Epithelial cell of esophagus (primary cell): Measurements from ENCODE around the gene GRB10.

ENCODE experiments used
- DNase-seq: peaks from one replicate; pipeline ENCODE4 v3.0.0; 2010; ENCODE audit warnings: low read depth
- H3K4me3 ChIP-seq: 2 replicates; pipeline ENCODE4 v1.5.1; 2011; ENCODE audit warnings: mild to moderate bottlenecking, low read length, control low read depth
- CTCF ChIP-seq: IDR thresholded peaks from 2 replicates; pipeline ENCODE4 v1.5.1; 2011; ENCODE audit warnings: low read depth, mild to moderate bottlenecking, low read length, control low read depth, inconsistent platforms; ENCODE audit not compliant: insufficient read depth; ENCODE audit errors: missing control alignments

GRB10 gene

GRCh38 chr7:50803359-50804337, 21.0 kb upstream of the GRB10 start:
- no peak for TF ChIP-seq CTCF
- no peak overlapping the region for H3K4me3 ChIP-seq
- DNase-seq = peak; percentile 81

DNA sequence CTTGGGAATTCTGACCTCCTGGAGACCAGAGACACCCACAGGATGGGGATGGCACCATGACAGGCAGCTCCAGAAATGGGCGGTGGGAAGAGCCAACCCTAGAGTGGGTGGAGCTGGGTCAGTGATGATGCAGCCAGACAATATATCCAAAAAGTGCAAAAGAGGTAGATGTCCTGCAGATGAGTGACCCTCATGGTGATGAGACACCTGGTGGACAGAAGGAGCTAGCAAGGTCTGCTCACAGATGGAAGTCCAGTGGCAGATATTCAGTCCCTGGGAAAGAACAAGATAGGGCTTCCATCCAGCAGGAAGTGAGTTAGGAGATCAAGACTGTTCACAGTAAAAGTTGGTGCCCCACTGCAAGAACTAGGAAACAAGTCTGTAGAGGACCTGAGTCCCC, 19.2 kb upstream of the GRB10 start:
- H3K4me3 ChIP-seq = no peak overlapping the region
- no peak for TF ChIP-seq CTCF
- no peak for DNase-seq

DNA sequence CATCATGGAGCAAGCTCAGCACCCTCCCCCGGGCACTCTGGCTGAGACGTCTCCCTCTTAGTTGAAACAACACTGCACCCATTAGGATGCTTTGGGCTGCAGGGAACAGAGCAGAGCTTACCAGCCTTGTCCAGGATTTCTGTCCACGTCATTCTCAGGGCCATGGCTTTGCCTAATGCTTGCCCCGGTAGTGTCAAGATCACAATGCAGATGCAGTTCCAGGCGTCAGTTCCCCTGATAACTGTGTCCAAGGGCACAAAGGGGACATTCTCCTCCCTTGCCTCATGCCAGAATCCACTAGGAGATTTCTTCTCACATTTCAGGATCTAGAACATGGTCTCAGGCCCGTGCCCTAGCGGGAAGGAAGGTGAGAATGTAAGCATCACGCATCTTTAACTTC, 17.2 kb upstream of the GRB10 start:
- no peak for DNase-seq
- H3K4me3 ChIP-seq = no peak overlapping the region
- TF ChIP-seq CTCF = no peak

- TF ChIP-seq CTCF = no peak
Observed at GRCh38 chr7:50798126-50798525, 15.4 kb upstream of the GRB10 start.

GRCh38 chr7:50795831-50796230, 13.1 kb upstream of the GRB10 start:
- H3K4me3 ChIP-seq = no peak overlapping the region
- peak; percentile 18 for DNase-seq
- TF ChIP-seq CTCF = peak; percentile 25

More at GRCh38 chr7:50798126-50798525, 15.4 kb upstream of the GRB10 start:
- H3K4me3 ChIP-seq = no peak overlapping the region
- peak; percentile 44 for DNase-seq

- no peak for TF ChIP-seq CTCF
- H3K4me3 ChIP-seq = no peak overlapping the region
- no peak for DNase-seq
Observed at GRCh38 chr7:50795253-50795652, 12.6 kb upstream of the GRB10 start.
